SK-N-SH (cell line): ENCODE results near the gene NRG3. TPM values are rescaled to one million over a fixed set of nuclear protein-coding genes. Genes with fewer than 3 reads are reported as not detected.

Source experiments
- CTCF ChIA-PET: fragments of 300-600, 350-600 bp; formaldehyde crosslinking; extraction: SDS; loops from one replicate; lab custom pipeline; 2021; lab: Yijun Ruan, JAX
- POLR2A ChIA-PET: fragments of 350-600 bp; sonication (Branson Sonifier 250); formaldehyde crosslinking; extraction: SDS; loops from one replicate; lab custom pipeline; 2020; ENCODE audit warnings: antibody characterized with exemption, inconsistent platforms; lab: Yijun Ruan, JAX
- DNase-seq: peaks from one replicate; pipeline ENCODE4 v3.0.0; 2012
- H2AFZ ChIP-seq: fragments of 200-600 bp; sonication (generic); 2 replicates; pipeline ENCODE4 v1.8.1; 2016; ENCODE audit warnings: antibody characterized with exemption, mild to moderate bottlenecking, low read depth
- H3F3A ChIP-seq: fragments of 200-600 bp; sonication (generic); replicated peaks from 2 replicates; pipeline ENCODE3; 2016; ENCODE audit warnings: antibody characterized with exemption, mild to moderate bottlenecking; ENCODE audit not compliant: insufficient read depth
- H3K27ac ChIP-seq, 2 experiments: fragments of 200-500 bp in 1 of 2; fragments of 200-600 bp in 1 of 2; sonication (Bioruptor generic) in 1 of 2; sonication (generic), shearing (Covaris generic) in 1 of 2; 2 replicates each; pipeline versions ENCODE4 v1.5.1 to v1.6.1; 2014 to 2016; ENCODE audit warnings: low read depth in 2 of 2, inconsistent platforms in 1 of 2, low read length in 1 of 2, mild to moderate bottlenecking in 1 of 2, mixed read lengths in 1 of 2
- H3K27me3 ChIP-seq: fragments of 200-600 bp; sonication (generic), shearing (Covaris generic); 2 replicates; pipeline ENCODE4 v1.6.1; 2016; ENCODE audit warnings: mixed run types; ENCODE audit not compliant: insufficient read depth
- H3K36me3 ChIP-seq, 2 experiments: fragments of 200-500 bp in 1 of 2; fragments of 200-600 bp in 1 of 2; sonication (Bioruptor generic) in 1 of 2; sonication (generic) in 1 of 2; replicated peaks in 1 of 2; 2 replicates each; pipeline versions ENCODE3 to v1.5.1; 2014 to 2016; ENCODE audit warnings: low read length in 1 of 2, mild to moderate bottlenecking in 1 of 2; ENCODE audit not compliant: insufficient read depth in 2 of 2, control insufficient read depth in 1 of 2
- H3K4me1 ChIP-seq, 2 experiments: fragments of 200-500 bp in 1 of 2; fragments of 200-600 bp in 1 of 2; sonication (Bioruptor generic) in 1 of 2; sonication (generic), shearing (Covaris generic) in 1 of 2; 2 replicates each; pipeline versions ENCODE4 v1.5.1 to v1.6.1; 2014 to 2016; ENCODE audit warnings: low read depth in 1 of 2, low read length in 1 of 2, mixed run types in 1 of 2; ENCODE audit not compliant: insufficient read depth in 2 of 2, control insufficient read depth in 1 of 2
- H3K4me2 ChIP-seq: fragments of 200-600 bp; sonication (generic), shearing (Covaris generic); 2 replicates; pipeline ENCODE4 v1.6.1; 2017; ENCODE audit warnings: mixed run types
- H3K4me3 ChIP-seq, 2 experiments: fragments of 200-500 bp in 1 of 2; fragments of 200-600 bp in 1 of 2; sonication (Bioruptor generic) in 1 of 2; sonication (generic), shearing (Covaris generic) in 1 of 2; 2 replicates each; pipeline versions ENCODE4 v1.5.1 to v1.8.1; 2014 to 2016; ENCODE audit warnings: low read depth in 2 of 2, inconsistent platforms in 1 of 2, low read length in 1 of 2, mild to moderate bottlenecking in 1 of 2, mixed read lengths in 1 of 2, moderate library complexity in 1 of 2
- H3K79me2 ChIP-seq: fragments of 200-600 bp; sonication (generic); 2 replicates; pipeline ENCODE4 v1.8.1; 2017; ENCODE audit warnings: mild to moderate bottlenecking; ENCODE audit not compliant: insufficient read depth
- H3K9ac ChIP-seq: fragments of 200-600 bp; sonication (generic); 2 replicates; pipeline ENCODE4 v1.6.1; 2017; ENCODE audit warnings: mixed run types
- H3K9me2 ChIP-seq: fragments of 200-600 bp; sonication (generic); 2 replicates; pipeline ENCODE4 v1.6.1; 2017; ENCODE audit warnings: mixed run types
- H3K9me3 ChIP-seq: fragments of 200-600 bp; sonication (generic); 2 replicates; pipeline ENCODE4 v1.6.1; 2017; ENCODE audit warnings: mixed run types, mild to moderate bottlenecking, moderate library complexity
- H4K20me1 ChIP-seq: fragments of 200-600 bp; sonication (generic); 2 replicates; pipeline ENCODE4 v1.6.1; 2017; ENCODE audit warnings: mild to moderate bottlenecking, mixed run types; ENCODE audit not compliant: insufficient read depth
- CHD2 ChIP-seq: fragments of 150-350 bp; IDR thresholded peaks from 2 replicates; pipeline ENCODE4 v1.6.1; 2018; ENCODE audit warnings: low read length; ENCODE audit not compliant: partially characterized antibody
- CTCF ChIP-seq: fragments of 200-600 bp; sonication (generic); IDR thresholded peaks from 2 replicates; pipeline ENCODE4 v1.6.1; 2017; ENCODE audit warnings: antibody characterized with exemption, mild to moderate bottlenecking, moderate library complexity
- EP300 ChIP-seq, 2 experiments: IDR thresholded peaks; 2 replicates each; pipeline versions ENCODE4 v1.4.0 to v1.6.1; 2012; ENCODE audit warnings: borderline replicate concordance in 1 of 2, low read depth in 1 of 2, low read length in 1 of 2
- FOXJ3 ChIP-seq: sonication (generic); formaldehyde crosslinking; IDR thresholded peaks from 2 replicates; pipeline ENCODE4 v1.5.1; 2020; ENCODE audit warnings: mild to moderate bottlenecking, missing genetic modification reagents
- FOXM1 ChIP-seq: IDR thresholded peaks from 2 replicates; pipeline ENCODE4 v1.4.0; 2012; ENCODE audit warnings: low read depth, mild to moderate bottlenecking
- NFIC ChIP-seq: IDR thresholded peaks from 2 replicates; pipeline ENCODE4 v1.4.0; 2012; ENCODE audit warnings: borderline replicate concordance
- POLR2AphosphoS5 ChIP-seq: IDR thresholded peaks from 2 replicates; pipeline ENCODE4 v1.6.1; 2012; ENCODE audit warnings: low read depth, low read length
- RCOR1 ChIP-seq: fragments of 150-350 bp; IDR thresholded peaks from 2 replicates; pipeline ENCODE4 v1.6.1; 2017; ENCODE audit warnings: antibody characterized with exemption, low read length
- RXRA ChIP-seq: IDR thresholded peaks from 2 replicates; pipeline ENCODE4 v1.4.0; 2012; ENCODE audit warnings: low read depth, mild to moderate bottlenecking, borderline replicate concordance
- SMC3 ChIP-seq: IDR thresholded peaks from 2 replicates; pipeline ENCODE4 v1.6.1; 2012; ENCODE audit warnings: low read depth, low read length, improper control_type of control experiment
- WGBS: methylation state at CpG from one replicate; pipeline ENCODE4 v1.1.6; 2017; ENCODE audit warnings: low lambda C conversion rate; 5-methylcytosine and 5-hydroxymethylcytosine counted together
- polyA plus RNA-seq, 3 experiments: library from polyadenylated mRNA; depleted of rRNA; stranded (reverse); fragments of >200 nt; gene quantifications; 2 replicates each; pipeline ENCODE4 v1.2.3, GENCODE V29; 2012
- TF ChIP-seq, protein P1 (sequence below): fragments of 150-350 bp; IDR thresholded peaks from 2 replicates; pipeline ENCODE4 v1.6.1; 2016; ENCODE audit warnings: mild to moderate bottlenecking, low read depth, low read length

NRG3 gene
- polyA plus RNA-seq, 1 of the 3 experiments (the other 2 are of a cell fraction): 0.03 TPM

GRCh38 chr10:82394122-82394521, 519.1 kb downstream of the NRG3 start:
- Histone ChIP-seq H2AFZ (no peak overlapping the region), H4K20me1 (no peaks in the 10 kb centered on the region), H3K9me2 (no peaks in the 10 kb centered on the region), H3K27ac (peak overlapping the region in 1 of 2 experiments; percentile 44; a peak in 2 of 4 replicates), H3F3A (no peaks in the 10 kb centered on the region), H3K36me3 (no peaks in the 10 kb centered on the region), H3K9ac (no peak overlapping the region), H3K79me2 (no peaks in the 10 kb centered on the region), H3K4me1 (peaks cover 0 to 22% of the 10 kb centered on the region in 2 experiments; a peak in 2 of 4 replicates), H3K27me3 (no peaks in the 10 kb centered on the region), H3K4me3 (no peak overlapping the region), H3K9me3 (no peaks in the 10 kb centered on the region), H3K4me2 (no peak overlapping the region)
- CTCF ChIA-PET: interaction anchor here (1.5 kb wide), 1 partner anchor 300 kb away, joined by 3 read pairs; no protein-coding TSS in a partner anchor
- POLR2A ChIA-PET: no interaction called here
- 14% methylated on average over 4 of the region's 5 CpGs for WGBS
- TF ChIP-seq FOXM1 (no peak), RXRA (no peak), POLR2AphosphoS5 (no peak), SMC3 (no peak; the same call in 1 of the 2 replicates), FOXJ3 (CRISPR knock-in tag) (peak; percentile 53; the same call in 1 of the 2 replicates), EP300 (IDR thresholded peaks at IDR 0.05; ENCODE audit: borderline replicate concordance in 1 of 2, low read depth in 1 of 2, low read length in 1 of 2) (peak in 1 of 2 experiments; percentile 6; a peak in 1 of 4 replicates), NFIC (0 out of 2 replicates have a peak, but pooled peaks have one; percentile 19), CHD2 (peak; percentile 54), RCOR1 (0 out of 2 replicates have a peak, but pooled peaks have one; percentile 16)
- TF ChIP-seq, protein P1, sequence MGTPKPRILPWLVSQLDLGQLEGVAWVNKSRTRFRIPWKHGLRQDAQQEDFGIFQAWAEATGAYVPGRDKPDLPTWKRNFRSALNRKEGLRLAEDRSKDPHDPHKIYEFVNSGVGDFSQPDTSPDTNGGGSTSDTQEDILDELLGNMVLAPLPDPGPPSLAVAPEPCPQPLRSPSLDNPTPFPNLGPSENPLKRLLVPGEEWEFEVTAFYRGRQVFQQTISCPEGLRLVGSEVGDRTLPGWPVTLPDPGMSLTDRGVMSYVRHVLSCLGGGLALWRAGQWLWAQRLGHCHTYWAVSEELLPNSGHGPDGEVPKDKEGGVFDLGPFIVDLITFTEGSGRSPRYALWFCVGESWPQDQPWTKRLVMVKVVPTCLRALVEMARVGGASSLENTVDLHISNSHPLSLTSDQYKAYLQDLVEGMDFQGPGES: no peak
- DNase-seq: peak; percentile 27

DNA sequence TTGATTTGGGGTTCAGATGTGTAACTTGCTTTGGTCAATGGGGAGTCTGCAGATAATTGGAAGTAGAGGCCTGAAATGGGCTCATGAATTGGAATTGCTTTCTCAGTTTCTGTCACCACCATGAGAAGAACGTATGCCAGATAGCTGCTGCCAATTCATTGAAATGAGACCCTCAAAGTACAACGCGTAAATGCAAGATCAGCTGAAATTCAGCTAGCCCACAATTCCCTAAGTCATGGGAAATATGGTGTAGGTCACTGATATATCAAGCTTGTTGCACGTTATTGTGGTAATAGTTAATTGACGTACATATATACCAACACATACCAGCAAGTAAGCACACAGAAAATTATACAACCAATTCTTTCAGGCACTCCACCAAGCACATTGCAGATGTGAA, 520.0 kb downstream of the NRG3 start:
- Histone ChIP-seq H3K27me3 (no peaks in the 10 kb centered on the region), H3K4me1 (peaks cover 0 to 24% of the 10 kb centered on the region in 2 experiments; a peak in 2 of 4 replicates), H3K4me2 (no peak overlapping the region), H3K27ac (no peak overlapping the region), H4K20me1 (no peaks in the 10 kb centered on the region), H3K9me3 (no peaks in the 10 kb centered on the region), H3K9me2 (no peaks in the 10 kb centered on the region), H2AFZ (no peak overlapping the region)
- POLR2A ChIA-PET: no interaction called here
- 63% methylated on average over 5 of the region's 5 CpGs for WGBS
- DNase-seq: no peak
- TF ChIP-seq POLR2AphosphoS5 (no peak), CTCF (no peak)
- TF ChIP-seq, all 33 proteins: peak for 0
- H3K36me3 ChIP-seq: no peaks in the 10 kb centered on the region
- H3K4me3 ChIP-seq: no peak overlapping the region
- H3K9ac ChIP-seq: no peak overlapping the region
- H3K79me2 ChIP-seq: no peaks in the 10 kb centered on the region
- CTCF ChIA-PET: interaction anchor here (1.5 kb wide), 1 partner anchor 299 kb away, joined by 3 read pairs; no protein-coding TSS in a partner anchor
- no peaks in the 10 kb centered on the region for H3F3A ChIP-seq
